Panc1 (cell line): Measurements from ENCODE around the gene FAM117B. TPM values are rescaled to one million over a fixed set of nuclear protein-coding genes. Genes with fewer than 3 reads are reported as not detected.

Experiments
- ATAC-seq: fragments of 200-7000 bp; cut with Tn5 transposase; 2 replicates; pipeline ENCODE4 v1.9.1; 2020; ENCODE audit warnings: mild to moderate bottlenecking, moderate library complexity
- BruUV-seq: library from RNA; stranded (reverse); fragments of 400-500 nt; replicated peaks from 2 replicates; lab custom pipeline; 2021; lab: Mats Ljungman, UMichigan
- CTCF ChIA-PET: fragments of 300-600 bp; sonication (Branson Sonifier 250); formaldehyde crosslinking; loops from one replicate; lab custom pipeline; 2022; ENCODE audit warnings: antibody characterized with exemption; lab: Charles Lee
- POLR2A ChIA-PET: fragments of 300-600 bp; sonication (Branson Sonifier 250); formaldehyde crosslinking; loops from one replicate; lab custom pipeline; 2022; ENCODE audit warnings: antibody characterized with exemption; lab: Charles Lee
- DNase-seq: peaks from one replicate; pipeline ENCODE4 v3.0.0-alpha.2; 2010; ENCODE audit warnings: low read depth, low spot score
- H3K27ac ChIP-seq: 2 replicates; pipeline ENCODE4 v1.5.1; 2011; ENCODE audit warnings: mild to moderate bottlenecking, low read length, inconsistent platforms
- H3K27me3 ChIP-seq: fragments of 200-500 bp; sonication (Bioruptor generic); 2 replicates; pipeline ENCODE4 v1.6.0; 2014; ENCODE audit warnings: low read length, inconsistent platforms; ENCODE audit not compliant: control insufficient read depth, insufficient read depth
- H3K36me3 ChIP-seq: fragments of 200-500 bp; sonication (Bioruptor generic); 2 replicates; pipeline ENCODE4 v1.5.1; 2014; ENCODE audit warnings: inconsistent platforms, mild to moderate bottlenecking, low read length, moderate library complexity; ENCODE audit not compliant: control insufficient read depth, insufficient read depth
- H3K4me1 ChIP-seq: 2 replicates; pipeline ENCODE4 v1.5.1; 2011; ENCODE audit warnings: inconsistent platforms, mild to moderate bottlenecking, low read length, moderate library complexity; ENCODE audit not compliant: control insufficient read depth, insufficient read depth
- H3K4me3 ChIP-seq, 2 experiments: 2 replicates each; pipeline ENCODE4 v1.5.1; 2011 to 2012; ENCODE audit warnings: low read depth in 2 of 2, low read length in 2 of 2, mild to moderate bottlenecking in 2 of 2, inconsistent platforms in 1 of 2, moderate library complexity in 1 of 2
- H3K9me3 ChIP-seq: fragments of 200-500 bp; sonication (Bioruptor generic); 2 replicates; pipeline ENCODE4 v1.5.1; 2014; ENCODE audit warnings: low read depth, mild to moderate bottlenecking, inconsistent platforms, low read length, moderate library complexity; ENCODE audit not compliant: control insufficient read depth, insufficient read depth
- CTCF ChIP-seq: fragments of 450-650 bp; IDR thresholded peaks from 2 replicates; pipeline ENCODE4 v1.5.1; 2017; ENCODE audit warnings: mild to moderate bottlenecking
- POLR2AphosphoS5 ChIP-seq: IDR thresholded peaks from 2 replicates; pipeline ENCODE4 v1.6.1; 2012; ENCODE audit warnings: mild to moderate bottlenecking, low read depth, low read length, moderate library complexity
- REST ChIP-seq, 2 experiments: IDR thresholded peaks; 2 replicates each; pipeline ENCODE4 v1.6.1; 2011 to 2012; ENCODE audit warnings: low read depth in 2 of 2, control low read depth in 1 of 2, low read length in 1 of 2, mild to moderate bottlenecking in 1 of 2, moderate library complexity in 1 of 2; ENCODE audit not compliant: insufficient read depth in 1 of 2
- SIN3A ChIP-seq: IDR thresholded peaks from 2 replicates; pipeline ENCODE4 v1.6.1; 2012; ENCODE audit warnings: low read depth, mild to moderate bottlenecking, low read length, moderate library complexity, borderline replicate concordance; ENCODE audit not compliant: insufficient read depth
- TCF7L2 ChIP-seq: IDR thresholded peaks from 2 replicates; pipeline ENCODE4 v1.6.1; 2011; ENCODE audit warnings: mild to moderate bottlenecking, low read depth, low read length, inconsistent platforms
- in situ Hi-C: cut with HindIII; loops from 2 replicates; pipeline ENCODE4 v1.10.0; 2016; ENCODE audit warnings: low sequenced_read_pairs, low pct_unique_long_range_greater_than_20kb
- intact Hi-C: fragments of 100-400 bp; cut with micrococcal nuclease; formaldehyde crosslinking; loops from one replicate; pipeline ENCODE4 v1.10.0; 2022; ENCODE audit not compliant: unreplicated experiment
- total RNA-seq: library from RNA; stranded (reverse); gene quantifications from one replicate; pipeline ENCODE4 v1.2.1, GENCODE V29; 2021; ENCODE audit not compliant: unreplicated experiment

Gene FAM117B
- total RNA-seq, 1 experiment from 2014 or later: 7.8 TPM

- no peak overlapping the region for H3K27ac ChIP-seq
- DNase-seq (no peak), ATAC-seq (no peak; the same call in 1 of the 2 replicates)
- H3K9me3 ChIP-seq: no peaks in the 10 kb centered on the region
- TF ChIP-seq REST (IDR thresholded peaks at IDR 0.05; ENCODE audit: insufficient read depth in 1 of 2, low read depth in 2 of 2, low read length in 1 of 2): no peak
- no peak for TF ChIP-seq TCF7L2
- TF ChIP-seq CTCF: no peak
- TF ChIP-seq POLR2AphosphoS5: no peak
- TF ChIP-seq SIN3A: no peak
- in situ Hi-C loops: no loop called here
- no TSS peak for BruUV-seq
- intact Hi-C loops: no loop called here
- ChIA-PET POLR2A (no interaction called here), CTCF (interaction anchor here (0.7 kb wide), 1 partner anchor 1276 kb away, joined by 6 read pairs; no protein-coding TSS in a partner anchor)
- peaks cover 3% of the 10 kb centered on the region; the same call in 1 of the 2 replicates for H3K4me1 ChIP-seq
- H3K36me3 ChIP-seq: no peaks in the 10 kb centered on the region
- no peaks in the 10 kb centered on the region for H3K27me3 ChIP-seq
- H3K4me3 ChIP-seq: no peak overlapping the region
These were observed 86.9 kb downstream of the FAM117B start for GRCh38 chr2:202721621-202722020.

GRCh38 chr2:202723746-202724145 is 89.0 kb downstream of the FAM117B start:
- Histone ChIP-seq H3K9me3 (no peaks in the 10 kb centered on the region), H3K4me3 (no peak overlapping the region), H3K4me1 (peaks cover 2% of the 10 kb centered on the region; the same call in 1 of the 2 replicates), H3K27ac (no peak overlapping the region), H3K36me3 (no peaks in the 10 kb centered on the region), H3K27me3 (no peaks in the 10 kb centered on the region)
- intact Hi-C loops (no loop called here), in situ Hi-C loops (no loop called here)
- ChIA-PET POLR2A (no interaction called here), CTCF (no interaction called here)
- TF ChIP-seq TCF7L2: no peak
- no peak for TF ChIP-seq CTCF
- no peak for TF ChIP-seq REST (IDR thresholded peaks at IDR 0.05; ENCODE audit: insufficient read depth in 1 of 2, low read depth in 2 of 2, low read length in 1 of 2)
- no peak for TF ChIP-seq SIN3A
- TF ChIP-seq POLR2AphosphoS5: no peak
- no TSS peak for BruUV-seq
- ATAC-seq: no peak
- DNase-seq: no peak
